ENCODE measurements around the gene POM121. TPM values are rescaled to one million over a fixed set of nuclear protein-coding genes. Genes with fewer than 3 reads are reported as not detected.
"Not testable (repeated sequence)": the region's sequence is repeated elsewhere in the genome, so short reads cannot be mapped to it uniquely, and the experiment has no call there.

Gene POM121
- total and polyA plus RNA-seq, 2 donors (not counting 1 experiment from before 2014, with no cell fraction given): 4.8 to 6.3 TPM

GRCh38 chr7:72966892-72967291 lies 42.0 kb downstream of the POM121 start:
- H2AFZ ChIP-seq (ENCODE audit: low read length); H3K4me1 ChIP-seq (ENCODE audit: control insufficient read depth, extremely low read depth, insufficient read depth, low read length); H3K79me2 ChIP-seq (ENCODE audit: control insufficient read depth, insufficient read depth, low read length); H3K27ac ChIP-seq (ENCODE audit: insufficient read depth, low read length); H3K27me3 ChIP-seq (ENCODE audit: control insufficient read depth, insufficient read depth, low read length); H3K36me3 ChIP-seq (ENCODE audit: control insufficient read depth, insufficient read depth, low read length); H4K20me1 ChIP-seq (ENCODE audit: control insufficient read depth, extremely low read depth, insufficient read depth, low read length); H3K4me2 ChIP-seq (ENCODE audit: extremely low read depth, insufficient read depth, low read length); H3K9me3 ChIP-seq (ENCODE audit: control insufficient read depth, insufficient read depth, low read depth, low read length); H3K4me3 ChIP-seq (replicated peaks in 1 of 4; ENCODE audit: control extremely low read depth in 1 of 4, insufficient read depth in 1 of 4, low read depth in 3 of 4, low read length in 4 of 4); DNase-seq (ENCODE audit: low read depth in 2 of 2); H3K9ac ChIP-seq (ENCODE audit: insufficient read depth, low read length): not testable (repeated sequence)

DNA sequence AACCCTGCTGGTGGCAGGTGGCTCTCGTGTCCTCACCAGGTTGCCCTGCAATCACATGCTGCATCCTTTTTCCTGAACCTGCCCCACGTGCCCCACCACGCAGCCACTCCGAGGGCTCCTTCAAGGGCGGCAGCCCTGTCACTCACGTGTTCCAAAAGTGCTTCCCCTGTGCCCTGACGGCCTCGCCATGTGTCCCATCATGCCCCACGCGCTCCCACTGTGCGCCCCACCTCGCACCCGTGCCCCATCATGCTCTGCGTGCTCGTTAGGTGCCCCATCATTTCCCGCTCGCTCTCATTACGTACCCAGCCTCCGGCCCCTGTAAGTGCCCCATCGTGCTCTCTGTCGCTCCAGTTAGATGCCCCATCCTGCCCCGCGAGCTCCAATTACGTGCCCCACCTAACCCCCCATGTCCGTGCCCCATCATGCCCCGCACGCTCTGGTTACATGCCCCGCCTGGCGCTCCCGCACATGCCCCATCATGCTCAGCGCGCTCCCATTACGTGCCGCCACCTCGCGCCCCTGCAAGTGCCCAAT lies 44.2 kb downstream of the POM121 start, which contains the start of gene TRIM74:
Gene TRIM74, minus strand, starts transcription at position 487 of the 537 bp plus-strand sequence. CDS start 3,309 bp downstream, outside the sequence.
- not testable (repeated sequence) for H3K36me3 ChIP-seq (ENCODE audit: control insufficient read depth, insufficient read depth, low read length); H3K4me2 ChIP-seq (ENCODE audit: extremely low read depth, insufficient read depth, low read length); H3K9me3 ChIP-seq (ENCODE audit: control insufficient read depth, insufficient read depth, low read depth, low read length); H3K4me1 ChIP-seq (ENCODE audit: control insufficient read depth, extremely low read depth, insufficient read depth, low read length); H3K27ac ChIP-seq (ENCODE audit: insufficient read depth, low read length); DNase-seq (ENCODE audit: low read depth in 2 of 2); H3K79me2 ChIP-seq (ENCODE audit: control insufficient read depth, insufficient read depth, low read length); H3K9ac ChIP-seq (ENCODE audit: insufficient read depth, low read length); H4K20me1 ChIP-seq (ENCODE audit: control insufficient read depth, extremely low read depth, insufficient read depth, low read length); H3K4me3 ChIP-seq (replicated peaks in 1 of 4; ENCODE audit: control extremely low read depth in 1 of 4, insufficient read depth in 1 of 4, low read depth in 3 of 4, low read length in 4 of 4); H2AFZ ChIP-seq (ENCODE audit: low read length); H3K27me3 ChIP-seq (ENCODE audit: control insufficient read depth, insufficient read depth, low read length)

DNA sequence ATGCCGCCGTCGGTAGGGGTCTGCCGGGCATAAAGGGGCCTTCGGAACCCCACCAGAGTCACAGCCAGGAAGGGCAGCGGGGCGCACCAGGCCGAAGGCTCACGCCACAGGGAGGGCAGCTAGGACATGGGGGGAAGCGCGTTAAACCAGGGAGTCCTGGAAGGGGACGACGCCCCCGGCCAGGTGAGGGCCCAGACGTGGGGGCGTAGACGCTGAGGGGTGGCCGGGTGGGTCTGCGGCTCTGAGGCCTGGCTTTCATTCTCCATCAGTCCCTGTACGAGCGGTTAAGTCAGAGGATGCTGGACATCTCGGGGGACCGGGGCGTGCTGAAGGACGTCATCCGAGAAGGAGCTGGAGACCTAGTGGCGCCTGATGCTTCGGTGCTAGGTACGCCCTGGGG lies 44.8 kb downstream of the POM121 start:
- H3K79me2 ChIP-seq (ENCODE audit: control insufficient read depth, insufficient read depth, low read length); H3K4me2 ChIP-seq (ENCODE audit: extremely low read depth, insufficient read depth, low read length); H3K4me1 ChIP-seq (ENCODE audit: control insufficient read depth, extremely low read depth, insufficient read depth, low read length); H4K20me1 ChIP-seq (ENCODE audit: control insufficient read depth, extremely low read depth, insufficient read depth, low read length); H3K27ac ChIP-seq (ENCODE audit: insufficient read depth, low read length); H3K27me3 ChIP-seq (ENCODE audit: control insufficient read depth, insufficient read depth, low read length); DNase-seq (ENCODE audit: low read depth in 2 of 2); H3K36me3 ChIP-seq (ENCODE audit: control insufficient read depth, insufficient read depth, low read length); H3K9me3 ChIP-seq (ENCODE audit: control insufficient read depth, insufficient read depth, low read depth, low read length); H2AFZ ChIP-seq (ENCODE audit: low read length); H3K4me3 ChIP-seq (replicated peaks in 1 of 4; ENCODE audit: control extremely low read depth in 1 of 4, insufficient read depth in 1 of 4, low read depth in 3 of 4, low read length in 4 of 4); H3K9ac ChIP-seq (ENCODE audit: insufficient read depth, low read length): not testable (repeated sequence)

DNA sequence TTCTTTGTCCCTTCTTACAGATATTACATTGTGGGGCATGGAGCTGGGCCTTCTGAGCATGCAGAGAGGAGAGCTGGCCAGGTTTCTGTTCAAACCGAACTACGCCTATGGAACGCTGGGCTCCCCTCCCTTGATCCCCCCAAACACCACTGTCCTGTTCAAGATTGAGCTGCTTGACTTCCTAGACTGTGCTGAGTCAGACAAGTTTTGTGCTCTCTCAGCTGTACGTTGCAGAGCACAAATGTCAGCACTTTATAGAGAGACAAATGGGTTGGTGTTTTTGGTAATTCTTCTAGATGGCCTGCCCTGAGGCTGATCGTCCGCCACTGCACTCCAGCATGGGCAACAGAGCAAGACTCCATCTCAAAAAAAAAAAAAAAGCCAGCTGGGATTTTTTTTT lies 46.6 kb downstream of the POM121 start:
- not testable (repeated sequence) for H2AFZ ChIP-seq (ENCODE audit: low read length); H3K4me3 ChIP-seq (replicated peaks in 1 of 4; ENCODE audit: control extremely low read depth in 1 of 4, insufficient read depth in 1 of 4, low read depth in 3 of 4, low read length in 4 of 4); H3K4me1 ChIP-seq (ENCODE audit: control insufficient read depth, extremely low read depth, insufficient read depth, low read length); DNase-seq (ENCODE audit: low read depth in 2 of 2); H3K4me2 ChIP-seq (ENCODE audit: extremely low read depth, insufficient read depth, low read length); H4K20me1 ChIP-seq (ENCODE audit: control insufficient read depth, extremely low read depth, insufficient read depth, low read length); H3K9me3 ChIP-seq (ENCODE audit: control insufficient read depth, insufficient read depth, low read depth, low read length); H3K27ac ChIP-seq (ENCODE audit: insufficient read depth, low read length); H3K27me3 ChIP-seq (ENCODE audit: control insufficient read depth, insufficient read depth, low read length); H3K79me2 ChIP-seq (ENCODE audit: control insufficient read depth, insufficient read depth, low read length); H3K9ac ChIP-seq (ENCODE audit: insufficient read depth, low read length); H3K36me3 ChIP-seq (ENCODE audit: control insufficient read depth, insufficient read depth, low read length)

- H3K27me3 ChIP-seq (ENCODE audit: control insufficient read depth, insufficient read depth, low read length); DNase-seq (ENCODE audit: low read depth in 2 of 2); H3K36me3 ChIP-seq (ENCODE audit: control insufficient read depth, insufficient read depth, low read length); H3K4me1 ChIP-seq (ENCODE audit: control insufficient read depth, extremely low read depth, insufficient read depth, low read length); H3K4me3 ChIP-seq (replicated peaks in 1 of 4; ENCODE audit: control extremely low read depth in 1 of 4, insufficient read depth in 1 of 4, low read depth in 3 of 4, low read length in 4 of 4); H2AFZ ChIP-seq (ENCODE audit: low read length); H3K27ac ChIP-seq (ENCODE audit: insufficient read depth, low read length); H3K4me2 ChIP-seq (ENCODE audit: extremely low read depth, insufficient read depth, low read length); H4K20me1 ChIP-seq (ENCODE audit: control insufficient read depth, extremely low read depth, insufficient read depth, low read length); H3K9ac ChIP-seq (ENCODE audit: insufficient read depth, low read length); H3K9me3 ChIP-seq (ENCODE audit: control insufficient read depth, insufficient read depth, low read depth, low read length); H3K79me2 ChIP-seq (ENCODE audit: control insufficient read depth, insufficient read depth, low read length): not testable (repeated sequence)
Observed at GRCh38 chr7:72974781-72975180, 49.9 kb downstream of the POM121 start.

DNA sequence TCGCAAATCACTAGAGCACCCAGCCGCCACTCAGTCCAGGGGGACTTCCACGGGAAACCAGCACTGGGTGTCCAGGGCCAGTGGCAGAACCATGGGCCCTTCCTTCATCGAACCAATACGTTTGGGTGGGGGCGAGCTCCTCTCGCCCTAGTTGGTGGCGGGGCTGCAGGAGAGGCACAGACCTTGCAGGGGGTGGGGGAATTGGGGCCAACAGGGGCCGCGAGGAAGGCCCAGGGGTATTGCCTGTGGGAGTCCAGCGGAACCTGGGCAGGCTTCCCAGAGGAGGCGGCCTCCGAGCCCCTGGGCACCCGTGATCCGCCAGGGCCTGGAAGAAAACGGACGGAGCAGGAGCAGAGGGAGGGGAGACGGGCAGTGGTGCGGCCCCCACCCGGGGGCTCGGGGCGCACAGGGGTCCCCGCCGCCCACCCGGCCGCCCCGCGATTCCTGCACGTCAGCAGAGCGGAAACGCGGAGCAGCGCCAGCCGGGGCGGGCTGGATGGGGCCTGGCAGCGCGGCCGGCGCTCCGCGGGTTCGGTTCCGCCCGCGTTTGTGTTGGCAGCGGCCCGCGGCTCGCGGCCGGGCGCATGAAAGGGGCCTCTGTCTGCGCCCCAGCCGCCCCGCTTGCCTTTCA lies 50.9 kb downstream of the POM121 start:
- H4K20me1 ChIP-seq (ENCODE audit: control insufficient read depth, extremely low read depth, insufficient read depth, low read length); H3K4me1 ChIP-seq (ENCODE audit: control insufficient read depth, extremely low read depth, insufficient read depth, low read length); H3K27me3 ChIP-seq (ENCODE audit: control insufficient read depth, insufficient read depth, low read length); H3K9me3 ChIP-seq (ENCODE audit: control insufficient read depth, insufficient read depth, low read depth, low read length); DNase-seq (ENCODE audit: low read depth in 2 of 2); H3K36me3 ChIP-seq (ENCODE audit: control insufficient read depth, insufficient read depth, low read length); H3K27ac ChIP-seq (ENCODE audit: insufficient read depth, low read length); H3K4me2 ChIP-seq (ENCODE audit: extremely low read depth, insufficient read depth, low read length); H2AFZ ChIP-seq (ENCODE audit: low read length); H3K4me3 ChIP-seq (replicated peaks in 1 of 4; ENCODE audit: control extremely low read depth in 1 of 4, insufficient read depth in 1 of 4, low read depth in 3 of 4, low read length in 4 of 4); H3K9ac ChIP-seq (ENCODE audit: insufficient read depth, low read length); H3K79me2 ChIP-seq (ENCODE audit: control insufficient read depth, insufficient read depth, low read length): not testable (repeated sequence)

GRCh38 chr7:72976434-72976833 lies 51.5 kb downstream of the POM121 start:
- DNase-seq (ENCODE audit: low read depth in 2 of 2); H3K27ac ChIP-seq (ENCODE audit: insufficient read depth, low read length); H3K4me3 ChIP-seq (replicated peaks in 1 of 4; ENCODE audit: control extremely low read depth in 1 of 4, insufficient read depth in 1 of 4, low read depth in 3 of 4, low read length in 4 of 4); H3K4me1 ChIP-seq (ENCODE audit: control insufficient read depth, extremely low read depth, insufficient read depth, low read length); H3K27me3 ChIP-seq (ENCODE audit: control insufficient read depth, insufficient read depth, low read length); H3K79me2 ChIP-seq (ENCODE audit: control insufficient read depth, insufficient read depth, low read length); H3K4me2 ChIP-seq (ENCODE audit: extremely low read depth, insufficient read depth, low read length); H3K36me3 ChIP-seq (ENCODE audit: control insufficient read depth, insufficient read depth, low read length); H4K20me1 ChIP-seq (ENCODE audit: control insufficient read depth, extremely low read depth, insufficient read depth, low read length); H2AFZ ChIP-seq (ENCODE audit: low read length); H3K9me3 ChIP-seq (ENCODE audit: control insufficient read depth, insufficient read depth, low read depth, low read length); H3K9ac ChIP-seq (ENCODE audit: insufficient read depth, low read length): not testable (repeated sequence)
